Measurements from ENCODE around the gene CHRND. TPM values are rescaled to one million over a fixed set of nuclear protein-coding genes. Genes with fewer than 3 reads are reported as not detected.

Gene CHRND
- total RNA-seq, 1 experiment from 2014 or later, result 7.1 TPM

DNA sequence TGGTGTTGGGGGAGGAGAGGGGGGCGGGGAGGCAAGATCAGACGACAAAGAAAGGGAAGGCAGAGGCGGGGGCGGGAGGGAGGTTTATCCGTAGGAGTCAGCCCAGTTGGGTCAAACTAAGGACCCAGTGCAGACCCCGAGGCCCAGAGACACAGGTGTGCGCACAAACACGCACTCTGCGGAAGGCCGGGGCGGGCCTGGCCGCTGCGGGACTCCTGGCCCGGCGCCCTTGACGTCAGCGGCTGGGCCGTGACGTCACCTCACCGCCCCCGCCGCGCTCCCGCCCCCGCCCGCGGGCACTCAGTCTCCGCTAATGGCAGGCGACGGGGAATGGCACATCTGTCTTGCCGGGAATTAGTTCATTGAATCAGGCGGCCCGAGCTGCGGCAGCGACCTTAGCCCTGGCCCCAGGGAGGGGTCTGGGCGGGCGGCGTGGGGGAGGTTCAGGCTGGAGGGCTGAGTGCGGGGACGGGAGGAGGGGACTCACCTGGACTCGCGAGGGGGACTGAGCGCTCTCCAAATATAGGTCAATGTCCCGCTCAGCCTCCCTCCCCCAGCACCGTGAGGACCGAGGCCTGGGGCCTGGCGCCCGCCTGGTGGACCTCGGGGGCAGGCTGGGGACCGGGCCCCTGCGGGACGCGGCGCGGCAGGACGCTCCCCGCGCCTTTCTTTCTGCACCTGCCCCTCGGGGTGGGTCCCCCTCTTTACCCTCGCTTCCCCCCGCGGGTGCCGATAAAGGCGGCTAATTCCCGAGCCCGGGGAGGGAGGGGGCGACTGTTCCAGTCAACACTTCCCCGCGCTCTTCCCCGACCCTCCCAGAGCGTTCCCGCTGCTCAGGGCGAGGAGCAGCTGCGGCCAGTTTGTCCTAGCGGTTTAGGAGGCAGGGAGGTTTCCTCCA lies 22.8 kb upstream of the CHRND start:
- no peak for DNase-seq (ENCODE audit: low read depth)

DNA sequence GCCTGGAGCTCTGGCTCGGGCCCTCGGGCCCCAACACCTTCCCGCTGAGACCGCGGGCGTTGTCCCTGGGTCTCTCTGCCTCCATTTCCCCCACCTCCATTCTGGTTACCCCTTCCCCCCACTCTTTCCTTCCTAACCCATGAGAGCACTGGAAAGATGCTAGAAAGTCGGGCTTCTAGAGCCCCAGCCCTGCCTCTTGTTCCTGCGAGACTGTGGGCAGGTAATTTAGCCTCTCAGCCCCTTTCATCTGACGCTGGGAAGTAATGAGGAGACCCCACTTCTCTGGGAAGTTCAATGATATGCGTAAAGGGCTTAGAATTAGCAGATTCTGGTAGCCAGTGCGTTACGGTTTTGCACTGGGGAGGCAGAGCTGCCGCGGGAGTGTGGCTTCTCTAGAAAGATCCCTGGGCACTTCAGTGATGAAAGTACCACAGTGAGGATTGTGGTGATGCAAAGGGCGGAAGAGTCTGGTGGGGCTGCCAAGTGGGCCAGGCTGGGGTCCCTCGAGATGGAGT lies 22.1 kb upstream of the CHRND start:
- no peak for DNase-seq (ENCODE audit: low read depth)

DNA sequence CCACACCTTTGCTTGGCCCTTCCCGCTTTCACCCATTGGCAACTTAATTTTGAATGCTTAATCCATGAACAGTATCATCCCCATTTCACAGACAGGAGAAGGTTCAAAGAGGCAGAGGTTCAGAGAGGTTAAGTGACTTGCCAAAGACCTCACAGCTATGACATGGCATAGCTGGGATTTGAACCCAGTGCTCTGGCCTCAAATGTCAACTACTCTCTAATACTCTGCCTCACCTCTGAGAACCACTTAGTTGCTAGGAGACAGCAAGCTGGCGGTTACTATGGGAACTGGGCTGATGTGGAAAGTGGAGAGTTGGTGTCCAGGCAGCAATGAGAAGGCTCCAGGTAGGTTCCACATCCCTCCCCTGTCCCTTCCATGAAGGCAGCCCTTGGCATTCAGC lies 21.5 kb upstream of the CHRND start:
- no peak for DNase-seq (ENCODE audit: low read depth)

DNA sequence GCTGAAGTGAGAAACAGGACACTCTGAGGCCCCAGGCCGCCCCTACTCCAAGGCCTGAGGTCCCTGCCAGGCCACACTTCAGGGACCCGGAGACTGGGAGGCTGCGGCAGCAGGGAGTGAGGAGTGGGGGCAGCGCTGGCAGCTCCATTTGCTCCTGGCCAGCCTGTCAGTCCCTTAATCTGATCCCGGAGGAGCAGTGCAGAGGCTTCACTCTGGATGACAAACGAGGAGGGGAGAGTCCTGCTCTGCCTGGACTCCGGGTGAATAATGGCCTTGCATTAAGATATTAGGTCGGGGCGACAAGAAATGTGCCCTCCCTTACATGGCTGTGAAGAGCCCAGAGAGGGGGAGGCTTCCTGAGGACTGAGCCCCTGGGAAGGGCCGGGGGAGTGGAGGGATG lies 20.1 kb upstream of the CHRND start:
- DNase-seq (ENCODE audit: low read depth), result no peak

DNA sequence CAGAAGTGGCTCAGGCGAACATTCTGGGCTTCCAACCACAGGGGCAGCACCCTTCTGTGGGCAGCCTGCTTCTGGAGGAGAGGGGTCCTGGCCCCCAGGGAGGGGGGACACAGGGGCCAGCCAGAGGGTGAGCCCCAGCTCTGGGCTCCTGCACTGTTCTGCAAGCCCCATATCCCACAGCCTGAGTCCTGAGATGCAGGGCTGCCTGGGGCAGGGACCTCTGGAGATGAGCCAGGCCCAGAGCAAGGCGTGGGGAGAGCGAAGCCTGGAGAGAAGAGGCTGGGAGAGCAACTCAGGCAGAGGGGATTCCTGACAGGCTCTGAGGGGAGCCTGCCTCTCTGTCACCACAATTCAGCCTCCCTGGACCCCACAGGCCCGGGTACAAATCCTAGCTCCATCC lies 19.3 kb upstream of the CHRND start:
- DNase-seq (ENCODE audit: low read depth), result no peak

DNA sequence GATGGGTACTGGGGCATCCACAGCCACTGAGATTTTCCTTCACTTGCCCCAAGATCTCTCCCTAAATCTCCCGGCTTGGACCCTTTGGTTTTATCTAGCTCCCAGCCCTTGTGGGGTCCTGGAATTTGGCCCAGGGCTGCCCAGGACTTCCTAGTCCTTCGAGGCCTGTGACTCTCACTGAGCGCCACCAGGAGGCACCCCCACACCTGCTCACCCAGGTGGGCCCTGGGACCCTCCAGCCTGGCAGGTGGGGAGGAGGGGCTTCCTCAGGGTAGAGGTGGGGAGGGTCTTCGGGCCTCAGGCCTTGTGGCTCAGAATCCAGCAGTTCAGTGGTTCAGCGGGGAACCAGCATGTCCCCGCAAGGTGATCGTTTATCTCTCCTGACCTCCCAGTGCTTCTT lies 17.7 kb upstream of the CHRND start:
- DNase-seq (ENCODE audit: low read depth), result no peak

DNA sequence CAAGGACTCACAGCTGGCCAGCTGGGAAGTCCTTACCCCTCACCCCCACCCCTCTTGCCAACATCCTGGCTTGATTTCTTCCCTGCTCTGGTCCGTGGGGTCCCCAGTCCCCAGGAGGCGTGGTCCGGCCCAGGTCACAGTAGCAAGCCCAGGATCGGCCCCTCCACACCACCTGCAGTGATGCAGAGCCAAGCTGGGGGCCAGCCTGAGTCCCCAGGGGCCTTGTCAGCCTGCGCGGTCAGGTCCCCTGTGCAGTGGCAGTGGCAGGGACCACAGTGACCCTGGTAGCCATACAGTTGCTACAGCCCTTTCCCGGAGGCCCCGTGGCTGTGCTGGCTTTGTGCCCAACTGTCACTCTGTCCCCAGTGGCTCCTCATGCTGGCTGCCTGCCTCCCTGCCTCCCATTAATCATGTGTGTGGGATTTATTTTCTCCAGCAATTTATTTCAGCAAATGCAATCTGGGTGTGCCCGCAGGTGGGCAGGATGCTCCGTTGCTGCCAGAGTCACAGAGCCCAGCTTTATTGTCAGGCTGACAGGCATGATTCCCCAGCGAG lies 14.5 kb upstream of the CHRND start:
- DNase-seq (ENCODE audit: low read depth), result no peak

DNA sequence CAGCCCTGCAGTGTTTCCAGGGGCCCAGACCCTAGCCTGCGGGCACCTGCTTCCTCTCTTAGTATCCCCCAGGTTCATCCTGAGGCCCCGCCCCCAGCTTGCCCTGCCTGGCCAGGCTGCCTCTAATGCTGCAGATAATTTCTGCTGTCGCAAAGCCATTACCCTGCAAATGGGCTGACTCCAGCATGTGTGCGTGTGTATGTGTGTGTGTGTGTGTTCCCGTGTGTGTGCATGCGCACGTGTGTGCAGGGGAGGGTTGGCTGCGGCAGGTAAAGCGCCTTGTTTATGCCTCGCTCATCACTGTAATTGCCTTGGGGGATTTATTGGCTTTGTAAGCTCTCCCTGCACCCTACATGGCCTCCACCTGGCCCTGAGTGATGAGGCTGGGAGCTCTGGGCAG lies 13.4 kb upstream of the CHRND start:
- DNase-seq (ENCODE audit: low read depth), result no peak

DNA sequence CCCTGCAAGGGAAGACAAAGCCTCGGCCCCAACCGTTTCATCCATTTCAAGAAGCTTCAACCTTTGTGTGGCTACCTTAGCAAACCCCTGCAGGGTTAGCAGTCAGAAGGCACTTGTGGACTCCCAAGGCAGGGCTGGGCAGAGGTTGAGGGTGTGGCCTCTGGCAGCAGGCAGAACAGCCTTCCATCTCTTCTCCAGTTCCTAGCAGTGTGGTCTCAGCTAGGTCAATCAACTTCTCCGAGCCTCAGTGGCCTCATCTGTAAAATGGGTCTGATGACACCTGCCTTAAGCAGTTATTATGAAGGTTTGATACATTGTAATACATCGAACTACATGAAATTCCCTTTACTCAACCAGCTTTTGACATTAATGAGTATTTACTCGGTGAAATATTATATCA lies 12.6 kb upstream of the CHRND start:
- no peak for DNase-seq (ENCODE audit: low read depth)

DNA sequence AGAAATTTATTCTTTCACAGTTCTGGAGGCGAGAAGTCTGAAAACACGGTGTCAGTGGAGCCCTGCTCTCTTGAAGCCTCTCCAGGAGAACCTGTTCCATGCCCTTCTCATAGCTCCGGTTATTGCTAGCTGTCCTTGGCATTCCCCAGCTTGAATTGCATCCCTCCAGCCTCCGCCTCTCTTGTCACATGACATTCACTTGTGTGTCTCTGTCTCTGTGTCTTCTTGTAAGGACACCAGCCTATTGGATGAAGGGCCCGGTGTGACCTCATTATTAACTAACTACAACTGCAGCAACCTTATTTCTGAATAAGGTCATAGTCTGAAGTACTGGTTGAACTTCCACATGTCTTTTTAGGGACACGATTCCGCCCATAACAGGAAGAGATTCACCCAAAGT lies 10.3 kb upstream of the CHRND start:
- DNase-seq (ENCODE audit: low read depth), result no peak

DNA sequence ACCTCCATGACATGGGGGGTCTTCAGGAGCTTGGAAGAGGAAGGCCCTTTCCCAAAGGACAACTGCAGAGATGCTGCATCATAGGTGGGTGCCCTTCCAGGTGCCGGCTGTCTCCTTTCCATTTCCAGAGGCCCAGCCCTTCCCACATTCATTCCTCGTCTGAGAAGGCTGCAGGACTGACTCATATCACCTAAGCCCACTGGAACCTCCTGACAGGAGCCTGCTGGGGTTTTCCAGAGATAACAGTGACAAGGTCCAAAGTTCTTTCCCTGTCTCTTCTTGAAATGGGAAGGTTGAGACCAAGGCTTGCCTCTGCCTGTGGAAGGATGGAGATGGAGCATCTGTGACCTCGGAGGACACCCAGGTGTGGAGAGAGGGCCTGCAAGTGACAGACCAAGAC lies 9.4 kb upstream of the CHRND start:
- DNase-seq (ENCODE audit: low read depth), result no peak

DNA sequence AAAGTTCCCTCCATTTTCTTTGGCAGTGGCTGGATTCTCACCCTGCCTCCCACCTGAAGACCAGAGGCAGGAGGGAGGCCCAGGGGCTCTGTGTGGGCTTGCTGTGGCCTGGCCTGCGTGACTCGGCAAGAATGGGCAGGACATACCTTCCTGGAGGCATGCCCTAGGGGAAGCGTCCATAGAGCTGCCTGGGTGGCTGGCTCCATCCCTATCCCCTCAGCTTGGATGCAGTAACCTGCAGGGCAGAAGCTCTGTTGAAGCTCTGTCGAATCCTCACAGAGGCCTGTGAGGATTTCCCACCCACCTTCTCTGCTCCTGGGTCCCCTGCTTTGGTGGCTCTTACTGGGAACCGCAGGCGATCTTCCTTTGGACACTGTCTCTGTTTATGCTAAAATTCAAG lies 7.1 kb upstream of the CHRND start:
- no peak for DNase-seq (ENCODE audit: low read depth)

DNA sequence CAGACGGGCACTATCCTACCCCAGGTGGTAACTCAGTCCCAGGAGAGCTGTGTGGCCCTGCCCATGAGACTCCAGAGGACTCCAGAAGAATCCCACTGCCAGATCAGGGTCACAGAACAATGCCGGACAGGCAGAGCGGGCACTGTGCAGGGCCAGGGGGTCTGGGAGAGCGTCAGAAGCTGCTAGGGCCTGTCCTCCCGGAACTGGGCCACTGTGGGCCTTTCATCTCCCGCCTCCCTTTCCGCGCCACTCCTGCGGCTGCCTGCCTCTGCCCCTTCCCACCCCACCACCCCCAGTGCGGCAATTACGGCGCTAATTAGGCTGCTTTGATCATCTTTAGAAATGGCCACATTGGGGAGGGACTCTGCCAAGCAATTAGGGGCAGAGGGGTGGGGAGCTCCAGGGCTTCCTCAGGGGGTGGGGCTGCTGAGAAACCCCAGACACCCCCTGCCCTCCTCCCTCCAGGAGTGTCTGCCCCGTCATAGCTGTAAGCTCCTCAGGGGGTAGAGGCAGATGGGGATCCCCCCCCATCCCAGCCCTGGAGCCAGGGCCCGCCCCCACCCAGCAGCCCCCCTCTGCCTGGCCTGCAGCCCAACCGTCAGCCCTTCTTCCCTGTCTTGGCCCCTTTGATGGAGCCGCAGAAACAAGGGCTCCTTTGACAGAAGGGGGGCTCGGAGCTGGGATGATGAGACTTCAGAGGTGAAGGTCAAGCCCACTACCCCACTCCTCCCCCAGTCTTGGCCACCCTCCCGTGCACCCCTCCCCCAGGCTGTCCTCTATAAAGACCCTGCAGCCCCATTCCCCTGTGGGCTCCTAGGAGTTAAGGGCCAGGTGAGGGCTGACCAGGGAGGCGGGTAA lies 6.2 kb upstream of the CHRND start, which contains the start of gene PRSS56:
Gene PRSS56, plus strand, starts transcription at position 808 of the 858 bp plus-strand sequence. CDS start 211 bp downstream, outside the sequence.
- no peak for DNase-seq (ENCODE audit: low read depth)

DNA sequence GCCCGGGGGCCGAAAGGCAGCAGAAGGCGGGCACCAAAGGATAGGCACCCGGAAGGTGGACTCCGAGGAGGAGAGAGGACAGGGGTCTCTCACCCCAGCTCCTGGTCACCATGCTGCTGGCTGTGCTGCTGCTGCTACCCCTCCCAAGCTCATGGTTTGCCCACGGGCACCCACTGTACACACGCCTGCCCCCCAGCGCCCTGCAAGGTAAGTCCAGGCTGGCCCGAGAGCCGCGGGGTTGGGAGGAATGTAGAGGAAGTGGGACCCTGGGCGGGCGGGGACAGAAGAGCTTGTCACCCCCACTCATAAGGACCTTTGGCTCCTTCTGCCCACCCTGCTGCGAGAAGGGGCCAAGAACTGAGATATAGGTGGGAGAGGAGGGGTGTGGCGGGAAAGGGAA lies 5.5 kb upstream of the CHRND start:
- DNase-seq (ENCODE audit: low read depth), result no peak

DNA sequence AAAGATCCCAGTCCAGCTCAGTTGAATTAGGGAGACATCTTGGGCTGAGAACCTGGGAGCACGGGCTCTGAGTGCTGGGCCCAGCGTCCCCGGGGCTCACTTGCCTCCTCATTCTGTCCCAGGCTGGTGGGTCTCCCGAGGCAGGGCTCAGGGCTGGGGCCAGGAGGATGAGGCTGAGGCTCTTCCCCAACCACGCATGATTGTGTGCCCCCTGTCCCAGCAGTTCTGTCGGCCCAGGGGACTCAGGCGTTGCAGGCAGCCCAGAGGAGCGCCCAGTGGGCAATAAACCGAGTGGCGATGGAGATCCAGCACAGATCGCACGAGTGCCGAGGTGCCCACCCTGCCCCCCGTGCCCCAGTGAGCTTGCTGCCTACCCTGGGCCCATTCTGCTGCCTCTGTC lies 4.9 kb upstream of the CHRND start:
- DNase-seq (ENCODE audit: low read depth), result no peak

DNA sequence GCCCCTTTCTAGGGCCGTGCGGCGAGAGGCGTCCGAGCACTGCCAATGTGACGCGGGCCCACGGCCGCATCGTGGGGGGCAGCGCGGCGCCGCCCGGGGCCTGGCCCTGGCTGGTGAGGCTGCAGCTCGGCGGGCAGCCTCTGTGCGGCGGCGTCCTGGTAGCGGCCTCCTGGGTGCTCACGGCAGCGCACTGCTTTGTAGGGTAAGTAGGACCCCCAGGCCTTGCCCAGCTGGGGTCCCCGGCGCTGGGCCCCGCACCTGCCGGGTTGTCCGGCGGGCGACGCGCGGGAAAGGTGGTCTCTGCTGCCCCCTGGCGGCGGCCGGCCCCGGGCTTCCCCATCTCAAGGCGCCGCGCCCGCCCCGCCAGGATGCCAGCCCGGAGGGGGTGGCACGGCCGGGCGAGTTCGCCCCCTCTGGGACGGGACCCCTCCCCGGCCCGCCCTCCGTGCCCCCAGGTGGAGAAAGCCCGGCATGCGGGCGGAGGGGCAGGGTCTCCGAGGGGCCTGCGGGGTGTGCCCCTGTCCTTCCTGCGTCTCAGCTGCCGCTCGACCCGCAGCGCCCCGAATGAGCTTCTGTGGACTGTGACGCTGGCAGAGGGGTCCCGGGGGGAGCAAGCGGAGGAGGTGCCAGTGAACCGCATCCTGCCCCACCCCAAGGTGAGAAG lies 3.9 kb upstream of the CHRND start:
- no peak for DNase-seq (ENCODE audit: low read depth)

DNA sequence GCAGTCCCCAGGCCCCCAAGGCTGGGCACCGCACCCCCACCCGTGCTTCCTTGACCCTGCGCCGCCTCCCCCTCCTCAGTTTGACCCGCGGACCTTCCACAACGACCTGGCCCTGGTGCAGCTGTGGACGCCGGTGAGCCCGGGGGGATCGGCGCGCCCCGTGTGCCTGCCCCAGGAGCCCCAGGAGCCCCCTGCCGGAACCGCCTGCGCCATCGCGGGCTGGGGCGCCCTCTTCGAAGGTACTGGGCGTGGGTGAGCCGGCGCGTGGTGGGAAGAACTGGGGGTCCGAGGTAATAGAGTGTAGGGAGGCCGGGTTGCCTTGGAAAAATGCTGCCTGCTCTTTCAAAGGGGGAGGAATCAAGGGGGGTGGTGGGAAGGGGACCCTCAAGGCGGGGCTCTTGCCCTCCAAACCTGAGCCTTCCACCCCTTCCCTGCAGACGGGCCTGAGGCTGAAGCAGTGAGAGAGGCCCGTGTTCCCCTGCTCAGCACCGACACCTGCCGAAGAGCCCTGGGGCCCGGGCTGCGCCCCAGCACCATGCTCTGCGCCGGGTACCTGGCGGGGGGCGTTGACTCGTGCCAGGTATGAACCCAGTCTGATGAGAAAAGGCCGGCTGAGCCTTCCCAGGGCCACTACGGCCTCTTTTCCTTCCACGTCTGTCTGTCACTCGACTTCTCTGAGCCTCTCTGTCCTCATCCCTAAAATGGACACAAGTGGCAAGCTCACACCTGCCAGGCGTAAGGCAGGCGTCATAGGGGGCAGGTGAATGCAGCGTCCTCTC lies 3.1 kb upstream of the CHRND start:
- DNase-seq (ENCODE audit: low read depth), result no peak

DNA sequence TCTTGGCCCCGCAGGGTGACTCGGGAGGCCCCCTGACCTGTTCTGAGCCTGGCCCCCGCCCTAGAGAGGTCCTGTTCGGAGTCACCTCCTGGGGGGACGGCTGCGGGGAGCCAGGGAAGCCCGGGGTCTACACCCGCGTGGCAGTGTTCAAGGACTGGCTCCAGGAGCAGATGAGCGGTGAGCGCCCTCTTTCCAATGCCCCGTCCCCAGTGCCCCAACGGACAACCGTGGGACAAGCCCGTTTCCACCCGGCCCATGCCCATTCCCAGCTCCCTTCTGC lies 2.6 kb upstream of the CHRND start:
- no peak for DNase-seq (ENCODE audit: low read depth)

DNA sequence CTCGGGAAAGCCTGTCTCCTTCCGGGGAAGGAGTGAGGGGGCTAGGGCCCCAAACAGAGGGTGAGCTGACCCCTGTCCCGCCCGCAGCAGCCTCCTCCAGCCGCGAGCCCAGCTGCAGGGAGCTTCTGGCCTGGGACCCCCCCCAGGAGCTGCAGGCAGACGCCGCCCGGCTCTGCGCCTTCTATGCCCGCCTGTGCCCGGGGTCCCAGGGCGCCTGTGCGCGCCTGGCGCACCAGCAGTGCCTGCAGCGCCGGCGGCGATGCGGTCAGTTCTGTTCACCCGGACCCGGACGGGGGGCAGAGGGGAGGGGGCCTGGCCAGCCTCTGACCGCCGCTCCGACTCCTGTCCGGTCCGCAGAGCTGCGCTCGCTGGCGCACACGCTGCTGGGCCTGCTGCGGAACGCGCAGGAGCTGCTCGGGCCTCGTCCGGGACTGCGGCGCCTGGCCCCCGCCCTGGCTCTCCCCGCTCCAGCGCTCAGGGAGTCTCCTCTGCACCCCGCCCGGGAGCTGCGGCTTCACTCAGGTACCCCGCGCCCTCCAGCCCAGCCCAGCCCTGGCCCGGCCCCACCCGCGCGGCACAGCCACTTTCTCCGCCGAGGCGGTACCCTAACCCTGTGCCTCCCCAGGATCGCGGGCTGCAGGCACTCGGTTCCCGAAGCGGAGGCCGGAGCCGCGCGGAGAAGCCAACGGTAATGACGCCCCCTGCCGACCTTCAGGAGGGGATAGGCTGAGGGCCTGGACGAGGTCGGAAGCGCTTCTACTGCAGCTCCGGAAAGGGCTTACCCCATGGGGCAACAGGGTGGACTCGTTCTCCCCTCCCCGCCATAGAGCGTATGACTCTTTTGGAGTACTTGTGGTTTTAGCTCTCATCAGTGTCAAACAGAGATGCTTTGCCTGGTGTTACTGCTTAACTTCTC lies 2.0 kb upstream of the CHRND start:
- DNase-seq (ENCODE audit: low read depth), result peak; percentile 37

DNA sequence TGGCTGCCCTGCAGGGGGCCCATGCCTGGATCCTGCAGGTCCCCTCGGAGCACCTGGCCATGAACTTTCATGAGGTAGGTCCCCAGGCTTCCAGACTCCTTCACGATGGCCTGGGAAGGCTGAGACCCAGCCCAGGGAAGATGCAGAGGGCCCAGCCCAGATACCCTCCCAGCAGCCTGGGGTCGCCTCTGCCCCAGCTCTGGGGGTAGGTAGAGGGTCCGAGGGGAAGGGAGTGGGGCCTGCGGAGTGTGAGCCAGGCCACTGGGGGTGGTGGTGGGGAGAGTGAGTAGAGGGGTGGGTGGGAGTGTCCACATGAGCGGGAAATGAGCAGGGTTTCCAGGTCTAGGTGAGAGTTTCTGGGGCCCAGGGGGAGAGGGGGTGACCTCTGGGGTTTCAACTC lies 1.2 kb upstream of the CHRND start:
- DNase-seq (ENCODE audit: low read depth), result no peak

All from LHCN-M2 (cell line).